GM06990 (cell line): ENCODE results near the gene EPSTI1.
A peak's percentile ranks its signal among the peaks of the same experiment; 100 is the strongest.

Experiments
- DNase-seq: peaks from one replicate; pipeline ENCODE4 v3.0.0-alpha.2; 2011; ENCODE audit not compliant: insufficient read length; ENCODE audit errors: extremely low read depth
- H3K27me3 ChIP-seq: replicated peaks from 2 replicates; pipeline ENCODE4 v1.6.0; 2011; ENCODE audit warnings: low read length; ENCODE audit not compliant: control insufficient read depth, insufficient read depth
- H3K36me3 ChIP-seq: 2 replicates; pipeline ENCODE4 v1.5.1; 2011; ENCODE audit warnings: low read length; ENCODE audit not compliant: control insufficient read depth, insufficient read depth
- H3K4me3 ChIP-seq: replicated peaks from 2 replicates; pipeline ENCODE4 v1.5.1; 2011; ENCODE audit warnings: low read depth, mild to moderate bottlenecking, control low read depth, low read length
- TF ChIP-seq, protein P1 (sequence below): IDR thresholded peaks from 2 replicates; pipeline ENCODE4 v1.5.1; 2011; ENCODE audit warnings: low read length, control low read depth, mild to moderate bottlenecking, inconsistent platforms; ENCODE audit not compliant: insufficient read depth, poor library complexity, severe bottlenecking

EPSTI1 gene

GRCh38 chr13:42883771-42884467, 108.1 kb downstream of the EPSTI1 start:
- Histone ChIP-seq H3K27me3 (no peaks in the 10 kb centered on the region), H3K36me3 (peaks cover 2% of the 10 kb centered on the region; the same call in 1 of the 2 replicates), H3K4me3 (no peak overlapping the region)
- TF ChIP-seq, protein P1, sequence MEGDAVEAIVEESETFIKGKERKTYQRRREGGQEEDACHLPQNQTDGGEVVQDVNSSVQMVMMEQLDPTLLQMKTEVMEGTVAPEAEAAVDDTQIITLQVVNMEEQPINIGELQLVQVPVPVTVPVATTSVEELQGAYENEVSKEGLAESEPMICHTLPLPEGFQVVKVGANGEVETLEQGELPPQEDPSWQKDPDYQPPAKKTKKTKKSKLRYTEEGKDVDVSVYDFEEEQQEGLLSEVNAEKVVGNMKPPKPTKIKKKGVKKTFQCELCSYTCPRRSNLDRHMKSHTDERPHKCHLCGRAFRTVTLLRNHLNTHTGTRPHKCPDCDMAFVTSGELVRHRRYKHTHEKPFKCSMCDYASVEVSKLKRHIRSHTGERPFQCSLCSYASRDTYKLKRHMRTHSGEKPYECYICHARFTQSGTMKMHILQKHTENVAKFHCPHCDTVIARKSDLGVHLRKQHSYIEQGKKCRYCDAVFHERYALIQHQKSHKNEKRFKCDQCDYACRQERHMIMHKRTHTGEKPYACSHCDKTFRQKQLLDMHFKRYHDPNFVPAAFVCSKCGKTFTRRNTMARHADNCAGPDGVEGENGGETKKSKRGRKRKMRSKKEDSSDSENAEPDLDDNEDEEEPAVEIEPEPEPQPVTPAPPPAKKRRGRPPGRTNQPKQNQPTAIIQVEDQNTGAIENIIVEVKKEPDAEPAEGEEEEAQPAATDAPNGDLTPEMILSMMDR: no peak
- DNase-seq: no peak

DNA sequence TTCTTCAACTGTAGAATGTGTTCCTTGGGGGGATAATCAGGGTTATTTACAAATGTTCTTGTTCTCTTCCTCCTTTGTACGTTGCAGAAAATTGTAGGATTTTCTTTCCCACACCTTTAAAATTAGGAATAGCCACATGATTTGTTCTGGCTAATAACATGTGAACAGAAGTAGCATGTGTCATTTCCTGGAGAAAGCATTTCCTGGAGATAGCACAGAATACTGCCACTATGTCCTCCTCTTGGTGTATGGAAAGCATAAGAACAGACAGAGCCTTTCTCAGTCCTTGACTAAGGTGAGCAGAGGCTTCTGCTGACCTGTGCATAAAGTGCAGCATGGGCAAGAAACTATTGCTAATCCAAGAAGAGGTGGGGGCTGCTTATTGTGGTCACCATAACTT, 108.9 kb downstream of the EPSTI1 start:
- no peak overlapping the region for H3K4me3 ChIP-seq
- DNase-seq: no peak

DNA sequence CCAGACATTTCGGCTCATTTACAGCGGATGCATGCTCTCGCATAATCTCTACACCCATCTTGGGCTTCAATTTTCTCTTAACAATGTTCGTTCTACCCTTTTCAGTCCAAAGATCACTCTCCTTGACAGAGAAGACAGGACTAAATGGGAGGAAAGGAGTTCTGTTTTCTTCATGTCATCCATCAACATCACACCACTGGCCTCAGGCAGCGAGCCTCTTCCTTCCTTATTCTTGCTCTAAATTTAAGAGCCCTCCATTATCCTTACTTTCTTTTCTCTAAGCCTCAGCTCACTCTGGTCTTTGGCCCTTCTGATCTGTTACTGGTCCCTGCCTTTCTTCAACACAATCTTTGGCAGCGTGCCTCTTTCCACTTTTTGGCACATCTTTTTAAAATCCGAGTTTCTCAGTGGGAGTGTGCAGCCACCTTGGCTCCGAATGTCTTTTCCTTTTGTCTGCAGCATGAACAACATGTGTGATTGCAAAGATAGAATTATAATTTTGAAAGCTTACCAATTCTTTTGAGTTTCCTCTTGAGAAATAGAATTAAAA, 111.9 kb downstream of the EPSTI1 start:
- Histone ChIP-seq H3K4me3 (no peak overlapping the region), H3K36me3 (no peaks in the 10 kb centered on the region), H3K27me3 (no peaks in the 10 kb centered on the region)
- TF ChIP-seq, protein P1: no peak
- DNase-seq: no peak

More for the DNA sequence above, 108.9 kb downstream of the EPSTI1 start:
- H3K27me3 ChIP-seq: no peaks in the 10 kb centered on the region
- H3K36me3 ChIP-seq: peaks cover 2% of the 10 kb centered on the region; the same call in 1 of the 2 replicates
- TF ChIP-seq, protein P1: no peak

DNA sequence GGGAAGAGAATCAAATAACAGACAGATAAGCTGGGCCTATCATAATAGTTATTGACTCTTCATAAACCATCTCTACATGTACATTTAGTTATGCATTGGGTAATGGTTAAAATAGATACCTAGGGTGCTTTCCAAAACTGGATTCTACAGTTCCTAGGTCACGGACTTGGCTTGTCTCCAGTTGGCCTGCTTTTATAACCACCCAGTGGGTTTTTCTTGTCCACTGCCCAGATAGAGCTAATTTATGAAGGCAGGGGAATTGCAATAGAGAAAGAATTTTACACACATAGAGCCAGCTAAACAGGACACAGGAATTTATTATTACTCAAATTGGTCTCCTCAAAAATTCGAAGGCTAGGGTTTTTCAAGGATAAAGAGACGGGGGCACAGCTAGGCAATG, 113.3 kb downstream of the EPSTI1 start:
- TF ChIP-seq, protein P1: no peak
- no peaks in the 10 kb centered on the region for H3K27me3 ChIP-seq
- no peak overlapping the region for H3K4me3 ChIP-seq
- no peaks in the 10 kb centered on the region for H3K36me3 ChIP-seq
- no peak for DNase-seq

- DNase-seq: peak; percentile 14
- Histone ChIP-seq H3K36me3 (no peaks in the 10 kb centered on the region), H3K4me3 (no peak overlapping the region), H3K27me3 (no peaks in the 10 kb centered on the region)
- TF ChIP-seq, protein P1: no peak
These were observed 115.0 kb downstream of the EPSTI1 start for GRCh38 chr13:42876887-42877545.
